CD4-positive, alpha-beta T cell treated with Interleukin-17A for 1 hour (primary cell): ENCODE results near the gene TSR1.

Experiments
- DNase-seq: peaks from one replicate; pipeline ENCODE4 v3.0.0-alpha.2; 2020

Gene TSR1

DNA sequence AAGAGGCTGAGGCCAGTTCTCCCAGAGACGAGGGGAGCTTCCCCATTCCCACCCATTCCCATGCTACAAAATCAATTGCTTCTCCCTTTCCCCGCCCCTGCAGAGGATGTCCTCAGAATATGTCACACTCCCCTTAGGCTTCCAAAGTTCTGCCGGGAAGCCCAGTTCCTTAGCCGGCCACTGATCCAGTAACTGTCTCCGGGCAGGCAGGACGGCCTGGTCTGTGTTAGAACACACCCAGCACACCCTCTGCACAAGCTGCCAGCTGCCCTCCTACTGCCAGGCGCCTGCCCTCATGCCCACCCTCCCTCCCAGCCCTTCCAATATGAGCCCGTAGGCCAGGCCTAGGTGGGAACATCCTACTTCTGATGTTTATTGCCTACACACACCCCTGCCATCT lies 32.1 kb upstream of the TSR1 start:
- DNase-seq: no peak

DNA sequence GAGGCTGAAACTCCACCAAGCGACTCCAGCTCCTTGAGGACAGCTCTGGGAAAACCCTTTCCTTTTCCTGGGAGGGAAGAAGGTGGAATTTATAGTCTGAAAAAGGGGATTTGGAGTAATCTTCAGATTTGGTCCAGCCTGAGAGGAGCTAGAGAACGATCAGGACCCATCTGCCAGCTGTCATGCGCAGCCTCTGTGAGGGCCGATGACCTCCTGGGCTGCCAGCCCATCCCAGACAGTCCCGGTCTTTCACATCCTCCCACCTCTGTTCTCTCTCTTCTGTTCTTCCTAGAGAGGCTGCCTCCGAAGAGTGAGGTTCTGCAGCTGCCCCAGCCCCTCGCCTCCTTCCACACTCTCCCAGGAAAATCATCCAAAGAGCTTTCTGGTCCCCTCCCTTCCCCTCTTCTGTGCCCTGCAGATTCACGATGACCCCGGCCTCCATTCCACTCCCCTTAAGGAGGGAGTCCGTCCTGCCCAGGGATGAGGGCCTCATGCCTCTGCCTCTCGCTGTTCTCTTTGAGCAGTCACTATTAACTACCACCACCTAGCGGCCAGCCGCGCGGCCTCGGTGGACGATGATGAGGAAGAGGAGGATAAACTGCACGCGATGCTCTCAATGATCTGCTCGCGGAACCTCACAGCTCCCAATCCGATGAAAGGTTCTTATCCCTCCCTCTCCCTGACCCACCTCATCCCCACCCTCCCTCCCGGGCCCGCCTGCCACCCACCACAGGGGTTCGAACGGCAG lies 30.7 kb upstream of the TSR1 start:
- no peak for DNase-seq

DNA sequence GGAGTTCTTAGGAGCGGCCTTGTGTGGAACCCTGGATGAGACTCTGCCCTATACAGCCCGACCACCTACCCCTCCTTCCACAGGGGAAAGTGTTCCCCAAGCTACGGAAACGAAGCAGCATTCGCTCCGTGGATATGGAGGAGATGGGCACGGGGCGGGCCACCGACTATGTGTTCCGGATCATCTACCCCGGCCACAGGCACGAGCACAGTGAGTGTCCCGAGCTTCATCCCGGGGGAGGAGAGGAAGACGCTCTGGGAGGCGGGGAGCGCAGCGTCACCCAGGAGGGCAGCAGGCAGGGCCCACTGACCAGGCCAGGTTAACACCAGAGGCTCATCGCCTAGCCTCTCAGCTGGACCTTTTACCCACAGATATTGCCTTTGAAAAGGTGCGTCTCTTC lies 28.9 kb upstream of the TSR1 start:
- no peak for DNase-seq

DNA sequence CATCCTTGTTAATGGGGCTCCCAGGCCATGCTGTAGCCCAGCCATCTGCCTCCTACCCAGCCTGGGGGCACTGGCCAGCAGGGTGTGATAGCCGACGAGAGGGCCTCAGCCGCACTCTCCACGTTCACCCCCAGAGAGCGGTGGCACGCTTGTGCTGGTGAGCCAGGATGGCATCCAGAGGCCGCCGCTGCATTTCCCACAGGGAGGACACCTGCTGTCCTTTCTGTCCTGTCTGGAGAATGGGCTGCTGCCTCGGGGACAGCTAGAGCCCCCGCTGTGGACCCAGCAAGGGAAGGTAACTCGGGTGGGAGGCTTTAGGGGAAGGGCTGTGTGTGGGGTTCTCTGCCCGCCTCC lies 28.5 kb upstream of the TSR1 start:
- no peak for DNase-seq

DNA sequence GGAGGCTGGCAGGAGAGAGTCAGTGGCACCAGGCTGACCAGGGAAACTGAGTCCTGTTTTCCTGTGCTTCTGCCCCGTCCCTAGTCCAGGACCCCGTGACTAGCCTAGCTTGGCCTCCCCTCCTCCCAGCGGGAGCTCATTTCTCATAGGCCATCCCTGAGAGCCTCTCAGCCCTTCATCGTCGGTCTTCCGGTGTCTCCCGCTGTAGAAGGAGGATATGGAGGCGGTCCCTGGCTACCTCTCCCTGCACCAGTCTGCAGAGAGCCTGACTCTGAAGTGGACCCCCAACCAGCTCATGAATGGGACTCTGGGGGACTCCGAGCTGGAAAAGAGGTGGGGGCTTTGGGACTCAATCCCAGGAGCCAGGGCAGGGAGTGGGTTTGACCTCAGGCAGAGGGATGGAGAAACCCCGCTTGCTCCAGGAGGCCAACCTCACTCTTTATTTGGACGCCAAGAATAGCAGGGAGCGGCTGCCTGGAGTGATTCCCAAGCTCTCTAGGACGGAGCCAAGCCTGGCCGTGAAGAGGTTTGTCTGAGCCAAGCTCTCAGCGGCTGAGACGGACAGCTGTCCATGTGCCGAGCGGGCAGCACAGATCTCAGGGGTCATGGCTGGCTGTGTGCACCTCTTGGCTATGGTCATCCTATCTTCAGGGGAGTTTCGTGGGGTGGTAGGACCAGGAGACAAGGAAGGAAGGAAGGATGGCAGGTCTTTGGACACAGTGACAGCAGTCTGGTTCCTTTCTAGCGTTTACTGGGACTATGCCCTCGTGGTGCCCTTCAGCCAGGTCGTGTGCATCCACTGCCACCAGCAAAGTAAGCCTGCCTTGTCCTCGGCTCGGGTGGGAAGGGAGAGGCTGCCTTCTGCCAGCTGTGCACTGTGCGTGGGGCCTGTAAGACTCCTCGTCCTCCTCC lies 27.9 kb upstream of the TSR1 start:
- no peak for DNase-seq

DNA sequence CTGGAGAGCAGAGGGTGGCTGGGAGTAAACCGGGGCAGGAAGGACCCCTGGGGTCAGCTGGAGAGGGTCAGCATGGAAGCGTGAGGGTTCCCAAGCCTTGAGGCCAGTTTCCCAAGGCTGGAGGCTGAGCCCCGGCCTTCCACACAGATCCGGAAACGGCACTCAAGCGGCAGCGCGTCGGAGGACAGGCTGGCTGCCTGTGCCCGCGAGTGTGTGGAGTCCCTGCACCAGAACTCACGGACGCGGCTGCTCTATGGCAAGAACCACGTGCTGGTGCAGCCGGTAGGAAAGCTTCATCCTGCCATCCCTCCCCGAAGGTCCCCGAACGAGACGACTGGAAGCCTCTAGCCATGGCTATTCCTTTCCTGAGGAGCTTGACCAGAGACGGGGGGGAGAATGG lies 27.1 kb upstream of the TSR1 start:
- no peak for DNase-seq

DNA sequence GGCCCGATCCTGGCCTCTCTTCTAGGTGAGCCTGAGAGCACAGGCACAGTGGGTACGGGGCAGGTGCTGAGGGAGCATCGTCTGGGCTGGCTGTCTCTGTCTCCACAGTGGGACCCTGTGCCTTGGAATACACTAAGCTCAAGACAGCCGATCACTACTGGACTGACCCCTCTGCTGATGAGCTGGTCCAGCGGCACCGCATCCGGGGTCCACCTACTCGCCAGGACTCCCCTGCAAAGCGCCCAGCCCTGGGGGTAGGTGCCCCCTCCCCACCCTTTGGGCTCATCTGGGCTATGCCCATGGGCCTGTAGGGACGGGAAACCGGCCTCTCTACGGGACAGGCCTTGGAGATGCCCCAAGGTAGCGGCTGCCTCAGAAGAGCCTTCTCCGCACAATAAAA lies 26.6 kb upstream of the TSR1 start:
- DNase-seq: no peak

DNA sequence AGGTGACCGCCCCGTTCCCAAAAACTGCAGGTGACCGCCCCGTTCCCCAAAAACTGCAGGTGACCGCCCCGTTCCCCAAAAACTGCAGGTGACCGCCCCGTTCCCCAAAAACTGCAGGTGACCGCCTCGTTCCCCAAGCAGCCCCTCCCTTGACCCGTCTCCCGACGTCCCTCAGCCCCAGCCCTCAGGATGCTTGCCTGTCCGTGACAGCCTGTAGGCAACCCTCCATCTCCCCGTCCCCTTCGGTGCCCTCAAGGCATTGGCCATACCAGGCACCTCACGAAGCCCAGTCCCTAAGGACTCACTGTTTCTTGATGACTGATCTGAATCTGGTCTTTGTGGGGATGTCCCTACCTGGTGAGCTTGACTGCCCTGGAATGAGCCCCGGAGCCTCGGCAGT lies 26.2 kb upstream of the TSR1 start:
- DNase-seq: no peak

DNA sequence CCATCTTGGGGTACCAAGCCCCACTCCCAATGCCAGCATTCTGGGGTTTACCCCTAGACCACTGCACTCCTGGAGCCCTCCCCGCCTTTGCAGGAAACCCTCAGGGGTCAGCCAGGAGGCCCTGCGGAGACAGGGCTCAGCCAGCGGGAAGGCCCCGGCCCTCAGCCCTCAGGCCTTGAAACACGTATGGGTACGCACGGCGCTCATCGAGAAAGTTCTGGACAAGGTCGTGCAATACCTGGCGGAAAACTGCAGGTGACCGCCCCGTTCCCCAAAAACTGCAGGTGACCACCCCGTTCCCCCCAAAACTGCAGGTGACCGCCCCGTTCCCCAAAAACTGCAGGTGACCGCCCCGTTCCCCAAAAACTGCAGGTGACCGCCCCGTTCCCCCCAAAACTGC lies 25.8 kb upstream of the TSR1 start:
- no peak for DNase-seq

DNA sequence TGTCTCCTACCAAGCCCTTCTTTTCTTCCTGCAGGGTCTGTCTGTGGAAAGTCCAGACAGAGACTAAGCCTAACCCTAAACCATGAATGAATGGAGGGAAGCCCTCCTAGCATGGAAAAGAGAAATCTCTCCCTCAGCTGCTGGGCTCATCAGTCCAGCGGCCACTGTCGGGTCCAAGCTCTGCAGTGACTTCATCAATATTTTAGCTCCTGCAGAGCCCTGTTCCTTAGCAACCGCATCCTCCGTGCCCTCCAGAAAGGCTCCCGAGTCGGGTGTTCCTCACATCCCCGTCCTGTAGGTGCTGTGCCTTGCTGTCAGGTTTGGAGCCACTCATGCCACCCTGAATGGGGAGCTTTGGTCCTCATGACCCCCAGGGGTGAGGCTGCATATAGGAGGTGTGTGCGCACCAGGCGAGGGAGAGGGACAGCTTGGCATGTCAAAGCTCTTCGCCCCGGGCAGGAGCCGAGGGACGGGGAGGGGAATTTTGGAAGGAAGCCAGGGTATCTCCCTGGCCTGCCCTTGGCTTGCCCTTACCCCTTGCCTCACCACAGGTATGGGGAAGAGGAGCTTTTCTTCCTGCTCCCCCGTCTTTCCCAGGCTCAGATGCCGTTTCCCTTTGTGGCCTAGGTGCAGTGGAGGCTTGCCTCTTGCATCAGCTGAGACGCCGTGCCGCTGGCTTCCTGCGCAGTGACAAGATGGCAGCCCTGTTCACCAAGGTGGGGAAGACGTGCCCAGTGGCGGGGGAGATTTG lies 24.9 kb upstream of the TSR1 start:
- no peak for DNase-seq

DNA sequence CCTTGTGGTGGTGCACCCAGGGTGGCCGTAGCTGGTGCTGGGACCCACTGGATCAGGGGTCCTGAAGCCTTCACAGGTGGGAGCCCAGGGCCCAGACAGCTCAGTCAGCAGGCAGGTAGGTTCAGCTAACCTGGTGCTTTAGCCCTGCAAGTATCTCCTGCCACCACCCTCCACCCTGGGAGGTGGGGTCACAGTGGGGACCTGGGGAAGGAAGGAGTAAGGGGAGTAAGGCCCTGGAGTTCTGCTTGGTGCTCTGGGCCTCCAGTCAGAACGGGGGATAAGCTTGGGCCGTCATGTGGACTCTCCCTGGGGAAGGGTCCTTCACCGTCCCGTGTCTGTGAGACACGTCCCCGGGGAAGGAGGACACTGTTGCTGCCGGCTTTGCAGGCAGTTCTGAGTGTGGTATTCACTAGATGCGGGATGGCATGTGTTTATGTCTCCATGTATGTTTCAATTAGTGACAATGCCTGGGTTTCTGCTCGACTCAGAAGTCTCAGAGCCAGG lies 21.7 kb upstream of the TSR1 start:
- no peak for DNase-seq

DNA sequence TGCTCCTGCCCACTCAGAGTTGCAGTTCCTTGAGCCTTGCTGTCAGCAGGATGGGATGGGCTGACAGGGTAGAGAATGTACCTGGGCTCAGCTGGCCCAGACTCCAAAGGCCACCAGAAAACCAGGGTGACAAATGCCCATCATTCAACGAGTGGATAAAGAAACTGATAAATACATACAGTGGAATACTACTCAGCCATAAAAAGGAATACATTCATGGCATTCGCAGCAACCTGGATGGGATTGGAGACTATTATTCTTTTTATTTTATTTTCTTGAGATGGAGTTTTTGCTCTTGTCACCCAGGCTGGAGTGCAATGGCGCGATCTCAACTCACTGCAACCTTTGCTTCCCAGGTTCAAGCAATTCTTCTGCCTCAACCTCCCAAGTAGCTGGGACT lies 21.0 kb upstream of the TSR1 start:
- DNase-seq: no peak

DNA sequence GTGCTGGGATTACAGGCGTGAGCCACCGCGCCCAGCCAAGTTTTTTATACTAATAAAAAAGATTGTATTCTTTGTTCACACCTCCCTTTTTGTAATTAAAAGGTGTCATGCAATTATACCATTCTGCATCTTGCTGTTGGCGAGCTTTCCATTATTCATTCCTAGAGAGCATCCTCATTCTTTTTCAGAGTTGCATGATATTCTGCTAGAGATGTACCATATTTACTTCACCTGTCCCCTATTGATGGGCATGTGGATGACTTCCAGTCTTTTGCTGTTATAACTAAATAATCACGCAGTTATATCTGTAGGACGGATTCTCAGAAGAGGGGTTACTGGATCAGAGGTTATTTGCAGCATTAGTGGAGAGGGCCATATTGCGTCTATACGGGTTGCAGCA lies 18.1 kb upstream of the TSR1 start:
- DNase-seq: no peak

DNA sequence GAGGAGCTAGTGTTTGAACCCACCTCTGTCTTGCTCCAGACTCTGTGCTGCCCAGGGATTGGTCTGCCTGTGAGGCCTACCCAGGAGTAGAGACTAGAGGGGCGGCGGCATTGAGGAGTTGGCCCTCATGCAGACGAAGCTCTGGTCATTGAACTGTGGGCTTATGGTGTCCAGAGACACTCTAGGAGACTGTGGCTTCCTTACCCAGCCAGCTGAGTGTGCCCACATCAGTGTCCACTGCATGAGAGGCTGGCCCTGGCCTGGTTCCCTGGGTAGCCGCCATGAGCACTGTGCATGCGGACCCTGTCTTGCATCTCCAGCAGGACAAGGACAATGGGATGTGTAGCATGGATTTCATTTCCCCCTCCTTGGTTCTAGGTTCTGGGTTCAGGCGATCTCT lies 15.0 kb upstream of the TSR1 start:
- no peak for DNase-seq

DNA sequence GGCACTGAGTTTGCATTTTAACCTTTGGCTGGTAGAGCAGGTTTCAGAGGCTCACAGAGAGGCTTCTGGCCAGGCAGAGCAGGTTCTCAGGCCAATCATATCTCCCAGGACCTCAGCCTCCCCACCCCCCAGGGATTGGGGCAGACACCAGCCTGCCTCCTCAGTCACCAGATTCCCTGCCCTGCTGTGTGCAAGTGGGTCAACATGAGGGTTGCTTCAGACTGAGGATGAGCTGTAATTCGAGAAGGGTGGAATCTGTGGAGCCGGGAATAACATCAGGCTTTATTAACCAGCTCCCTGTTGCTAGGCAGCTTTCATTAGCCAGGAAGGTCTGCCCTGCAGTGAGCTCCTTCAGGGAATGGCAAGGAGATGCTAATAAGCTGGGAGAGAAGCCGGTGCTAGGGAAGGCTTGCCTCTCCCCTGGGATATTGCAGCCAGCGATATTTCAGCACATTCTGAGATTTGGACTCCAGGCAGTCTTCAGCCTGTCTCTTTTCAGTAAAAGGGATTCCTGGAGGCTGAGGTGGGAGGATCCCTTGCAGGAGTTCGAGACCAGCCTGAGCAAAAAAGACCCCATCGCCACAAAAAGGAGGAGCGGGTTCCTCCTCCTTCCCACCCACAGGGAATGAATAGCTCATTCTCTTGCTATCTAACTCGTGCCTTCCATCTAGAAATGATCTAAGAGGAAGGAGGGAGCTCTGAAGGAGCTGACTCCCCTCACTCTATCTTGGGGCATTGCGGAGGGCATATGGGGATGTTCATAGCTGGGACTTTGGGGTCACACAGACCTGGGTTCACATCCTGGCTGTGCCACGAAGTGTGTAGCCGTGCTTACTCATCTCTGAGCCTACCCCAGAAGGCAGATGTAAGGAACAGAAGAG lies 11.8 kb upstream of the TSR1 start:
- no peak for DNase-seq

DNA sequence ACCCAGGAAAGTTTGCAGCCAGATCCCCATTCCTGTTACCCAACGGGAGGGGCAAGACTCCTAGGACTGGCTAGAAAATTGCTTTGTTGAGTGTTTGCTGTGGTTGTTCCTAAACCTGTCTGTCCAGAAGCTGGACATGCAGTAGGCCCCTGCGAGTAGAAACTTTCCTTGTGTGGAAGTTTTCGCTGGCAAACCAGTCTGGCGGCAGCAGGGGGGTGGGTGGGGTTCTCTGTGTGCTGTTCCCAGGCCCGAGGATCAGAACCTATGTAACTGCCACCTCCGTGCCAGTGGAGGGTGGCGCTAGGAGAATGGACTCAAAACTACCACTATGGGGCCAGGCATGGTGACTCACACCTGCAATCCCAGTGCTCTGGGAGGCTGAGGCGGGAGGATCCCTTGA lies 10.2 kb upstream of the TSR1 start:
- no peak for DNase-seq

DNA sequence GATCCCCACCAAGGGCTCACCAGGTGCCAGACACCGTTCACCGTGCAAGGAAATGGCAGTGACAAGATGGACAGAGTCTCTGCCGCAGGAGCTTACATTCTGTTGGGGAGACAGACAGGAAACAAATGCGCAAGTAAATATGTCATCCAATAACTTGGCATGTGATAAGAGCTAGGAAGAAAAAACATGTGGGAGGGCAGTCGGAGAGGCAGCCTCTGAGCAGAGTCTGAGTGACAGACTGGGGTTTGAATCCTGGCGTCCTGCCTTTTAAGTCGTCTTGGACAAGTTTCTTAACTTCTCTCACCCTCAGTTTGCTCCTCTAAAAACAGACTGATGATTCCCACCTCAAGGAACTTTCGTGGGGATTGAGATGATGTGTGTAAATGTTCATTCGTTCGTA lies 8.3 kb upstream of the TSR1 start:
- no peak for DNase-seq

DNA sequence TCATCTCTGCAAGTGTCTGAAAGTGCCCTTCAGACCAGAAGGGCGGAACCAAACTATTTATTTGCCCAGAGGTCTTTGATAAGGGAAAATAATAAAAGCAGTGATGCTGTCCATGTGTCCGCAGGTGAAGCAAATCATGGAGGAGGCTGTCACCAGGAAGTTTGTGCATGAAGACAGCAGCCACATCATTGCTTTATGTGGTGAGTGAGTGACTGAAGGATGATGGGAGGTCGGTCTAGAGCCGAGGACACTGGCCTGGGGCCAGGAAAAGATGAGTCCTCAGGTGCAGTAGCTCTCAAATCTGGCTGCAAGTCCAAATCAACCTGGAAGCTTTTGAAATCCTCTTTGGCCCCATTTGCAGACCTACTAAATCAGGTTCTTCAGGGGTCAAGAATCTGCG lies 7.2 kb upstream of the TSR1 start:
- DNase-seq: no peak

DNA sequence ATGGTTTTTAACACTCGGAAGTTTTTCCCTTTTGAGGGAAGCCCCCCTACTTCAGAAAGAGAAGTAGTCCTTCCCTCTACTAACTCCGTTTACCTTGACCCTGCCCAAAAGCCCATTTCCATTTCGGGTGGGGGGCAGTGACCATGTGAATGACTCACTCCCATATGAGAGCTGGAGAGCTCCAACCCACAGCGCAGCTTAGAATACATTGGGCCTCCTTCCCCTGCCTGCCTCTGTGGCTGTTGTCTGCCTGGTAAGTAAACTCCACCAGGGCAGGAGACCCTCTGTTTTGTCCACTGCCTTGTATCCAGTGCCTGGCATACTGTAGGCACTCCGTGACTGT lies 2.0 kb upstream of the TSR1 start:
- DNase-seq: no peak

DNA sequence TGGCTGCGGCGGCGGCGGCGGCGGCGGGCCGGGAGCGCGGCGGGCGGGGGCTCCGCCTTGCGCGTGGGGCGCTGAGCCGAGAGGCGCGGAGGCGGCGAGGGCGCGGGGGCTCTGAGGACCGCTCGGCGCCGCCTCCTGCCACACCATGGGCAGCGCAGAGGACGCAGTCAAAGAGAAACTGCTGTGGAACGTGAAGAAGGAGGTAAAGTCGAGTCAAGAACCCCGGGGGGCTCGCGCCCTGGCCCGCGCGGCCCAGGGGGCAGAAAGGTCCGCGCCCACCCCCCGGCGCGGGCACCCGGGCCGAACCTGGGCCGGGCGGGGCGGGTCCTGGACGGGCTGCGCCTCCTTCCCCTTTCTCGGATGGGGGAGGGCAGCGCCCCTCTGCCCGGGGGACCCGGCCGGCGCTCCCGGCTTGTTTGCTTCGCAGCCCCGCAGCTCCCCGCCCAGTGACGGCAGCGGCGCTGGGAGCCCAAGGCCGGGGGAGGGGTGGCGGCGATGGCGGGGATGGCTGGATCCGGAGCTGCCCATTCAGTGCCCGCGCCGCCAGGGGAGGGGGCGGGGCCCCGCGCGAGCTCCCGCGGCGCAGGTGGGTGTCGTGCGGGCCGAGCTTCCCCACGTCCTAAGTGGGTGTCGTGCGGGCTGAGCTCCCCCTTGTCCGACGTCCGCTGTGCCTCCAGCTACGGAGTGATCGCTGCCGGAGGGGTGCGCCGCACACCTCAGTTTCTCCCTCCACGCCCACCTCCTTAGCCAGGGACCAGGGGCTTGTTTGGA lies 1.5 kb upstream of the TSR1 start:
- peak; percentile 62 for DNase-seq

DNA sequence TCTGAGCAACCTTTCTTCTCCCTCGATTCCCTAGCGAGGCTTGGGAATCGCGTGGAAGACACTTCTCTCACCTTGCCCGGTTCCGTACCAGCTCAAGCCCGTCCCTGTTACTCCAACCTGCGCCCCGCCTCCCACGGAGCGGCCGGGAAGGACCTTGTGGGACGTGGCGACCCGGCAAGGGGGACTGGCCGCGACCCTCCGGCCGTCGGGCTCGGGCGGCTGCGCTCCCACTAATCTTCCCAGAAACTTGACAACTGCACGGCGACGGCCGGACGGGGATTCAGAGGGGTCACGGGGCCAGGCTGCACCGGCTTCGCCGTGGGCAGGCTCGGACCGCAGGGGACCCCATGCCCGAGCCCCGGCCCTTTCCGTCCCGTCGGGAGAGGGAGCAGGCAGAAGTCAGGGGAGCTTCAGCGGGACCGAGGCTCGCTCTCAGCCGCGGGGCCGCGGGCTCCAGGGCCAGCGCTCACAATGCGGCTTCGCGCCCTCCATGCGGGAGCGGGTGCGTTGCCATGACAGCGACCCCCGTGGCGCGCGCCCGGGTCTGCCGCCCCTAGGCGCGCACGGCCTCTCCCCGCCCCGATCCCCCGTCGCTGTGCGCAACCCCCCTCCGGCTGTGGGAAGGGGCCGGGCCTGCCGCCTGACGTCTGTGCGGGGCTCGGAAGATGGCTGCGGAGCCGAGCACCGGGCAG lies 741 bp upstream of the TSR1 start, which contains the start of gene SGSM2:
SGSM2 (plus strand) TSS at position 650 of the 692 bp plus-strand sequence. CDS start 188 bp downstream, outside the sequence.
- DNase-seq: peak; percentile 80
